ENCODE measurements around the gene SLCO3A1.

SLCO3A1 gene

DNA sequence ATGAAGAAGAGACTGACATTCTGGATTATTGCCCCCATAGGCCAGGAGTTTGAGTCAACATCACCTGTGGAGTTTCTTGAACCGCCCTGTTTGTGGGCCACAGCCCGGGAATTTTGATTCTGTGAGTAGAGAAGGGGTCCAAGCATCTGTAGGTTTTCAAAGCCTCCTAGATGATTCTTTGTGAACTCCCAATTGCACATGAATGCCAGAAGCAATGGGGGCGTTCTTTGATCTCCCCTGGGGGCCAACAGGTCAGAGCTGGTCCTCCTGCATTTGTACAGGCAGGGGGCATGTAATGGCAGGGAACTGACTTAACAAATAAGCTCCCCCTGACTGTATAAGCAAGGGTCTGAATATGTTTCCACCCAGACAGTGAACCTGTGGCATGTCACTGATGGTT lies 260.3 kb downstream of the SLCO3A1 start:
- CTCF ChIA-PET: no interaction called here
- Histone ChIP-seq H3K27ac (ENCODE audit: extremely low read depth, low read depth, low read length) (no peak overlapping the region), H3K4me1 (ENCODE audit: control insufficient read depth, insufficient read depth, low read length) (peaks cover 6% of the 10 kb centered on the region)

More for the DNA sequence above, 260.3 kb downstream of the SLCO3A1 start:
- Histone ChIP-seq H3K36me3 (ENCODE audit: control insufficient read depth in 2 of 2, insufficient read depth in 1 of 2, low read length in 2 of 2) (no peaks in the 10 kb centered on the region), H3K4me3 (ENCODE audit: low read depth, low read length) (no peak overlapping the region), H3K9me3 (ENCODE audit: control insufficient read depth, insufficient read depth, low read depth, low read length) (no peaks in the 10 kb centered on the region)
- POLR2A ChIA-PET: interaction anchor here (0.6 kb wide), 1 partner anchor 694 kb away, joined by 3 read pairs; no protein-coding TSS in a partner anchor
- TF ChIP-seq TRIM28 (IDR thresholded peaks at IDR 0.05; ENCODE audit: borderline replicate concordance, low read length) (no peak), ZNF114 (tag by site-specific recombination; IDR thresholded peaks at IDR 0.05) (no peak), ZNF658 (tag by site-specific recombination; IDR thresholded peaks at IDR 0.05) (no peak), ZNF23 (tag by site-specific recombination; IDR thresholded peaks at IDR 0.05; ENCODE audit: borderline replicate concordance) (no peak), ZNF202 (tag by site-specific recombination; IDR thresholded peaks at IDR 0.05; ENCODE audit: borderline replicate concordance) (no peak), ZNF302 (tag by site-specific recombination; IDR thresholded peaks at IDR 0.05; ENCODE audit: low read depth) (no peak), ZNF626 (tag by site-specific recombination; IDR thresholded peaks at IDR 0.05) (no peak), HOXC10 (CRISPR knock-in tag; IDR thresholded peaks at IDR 0.05) (no peak)
- TF ChIP-seq, protein P1, sequence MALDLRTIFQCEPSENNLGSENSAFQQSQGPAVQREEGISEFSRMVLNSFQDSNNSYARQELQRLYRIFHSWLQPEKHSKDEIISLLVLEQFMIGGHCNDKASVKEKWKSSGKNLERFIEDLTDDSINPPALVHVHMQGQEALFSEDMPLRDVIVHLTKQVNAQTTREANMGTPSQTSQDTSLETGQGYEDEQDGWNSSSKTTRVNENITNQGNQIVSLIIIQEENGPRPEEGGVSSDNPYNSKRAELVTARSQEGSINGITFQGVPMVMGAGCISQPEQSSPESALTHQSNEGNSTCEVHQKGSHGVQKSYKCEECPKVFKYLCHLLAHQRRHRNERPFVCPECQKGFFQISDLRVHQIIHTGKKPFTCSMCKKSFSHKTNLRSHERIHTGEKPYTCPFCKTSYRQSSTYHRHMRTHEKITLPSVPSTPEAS (tag by site-specific recombination; IDR thresholded peaks at IDR 0.05): no peak
- TF ChIP-seq, protein P2, sequence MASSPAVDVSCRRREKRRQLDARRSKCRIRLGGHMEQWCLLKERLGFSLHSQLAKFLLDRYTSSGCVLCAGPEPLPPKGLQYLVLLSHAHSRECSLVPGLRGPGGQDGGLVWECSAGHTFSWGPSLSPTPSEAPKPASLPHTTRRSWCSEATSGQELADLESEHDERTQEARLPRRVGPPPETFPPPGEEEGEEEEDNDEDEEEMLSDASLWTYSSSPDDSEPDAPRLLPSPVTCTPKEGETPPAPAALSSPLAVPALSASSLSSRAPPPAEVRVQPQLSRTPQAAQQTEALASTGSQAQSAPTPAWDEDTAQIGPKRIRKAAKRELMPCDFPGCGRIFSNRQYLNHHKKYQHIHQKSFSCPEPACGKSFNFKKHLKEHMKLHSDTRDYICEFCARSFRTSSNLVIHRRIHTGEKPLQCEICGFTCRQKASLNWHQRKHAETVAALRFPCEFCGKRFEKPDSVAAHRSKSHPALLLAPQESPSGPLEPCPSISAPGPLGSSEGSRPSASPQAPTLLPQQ (tag by site-specific recombination; IDR thresholded peaks at IDR 0.05): no peak
- TF ChIP-seq, protein P3, sequence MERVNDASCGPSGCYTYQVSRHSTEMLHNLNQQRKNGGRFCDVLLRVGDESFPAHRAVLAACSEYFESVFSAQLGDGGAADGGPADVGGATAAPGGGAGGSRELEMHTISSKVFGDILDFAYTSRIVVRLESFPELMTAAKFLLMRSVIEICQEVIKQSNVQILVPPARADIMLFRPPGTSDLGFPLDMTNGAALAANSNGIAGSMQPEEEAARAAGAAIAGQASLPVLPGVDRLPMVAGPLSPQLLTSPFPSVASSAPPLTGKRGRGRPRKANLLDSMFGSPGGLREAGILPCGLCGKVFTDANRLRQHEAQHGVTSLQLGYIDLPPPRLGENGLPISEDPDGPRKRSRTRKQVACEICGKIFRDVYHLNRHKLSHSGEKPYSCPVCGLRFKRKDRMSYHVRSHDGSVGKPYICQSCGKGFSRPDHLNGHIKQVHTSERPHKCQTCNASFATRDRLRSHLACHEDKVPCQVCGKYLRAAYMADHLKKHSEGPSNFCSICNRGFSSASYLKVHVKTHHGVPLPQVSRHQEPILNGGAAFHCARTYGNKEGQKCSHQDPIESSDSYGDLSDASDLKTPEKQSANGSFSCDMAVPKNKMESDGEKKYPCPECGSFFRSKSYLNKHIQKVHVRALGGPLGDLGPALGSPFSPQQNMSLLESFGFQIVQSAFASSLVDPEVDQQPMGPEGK (tag by site-specific recombination; IDR thresholded peaks at IDR 0.05): no peak
- TF ChIP-seq, protein P4, sequence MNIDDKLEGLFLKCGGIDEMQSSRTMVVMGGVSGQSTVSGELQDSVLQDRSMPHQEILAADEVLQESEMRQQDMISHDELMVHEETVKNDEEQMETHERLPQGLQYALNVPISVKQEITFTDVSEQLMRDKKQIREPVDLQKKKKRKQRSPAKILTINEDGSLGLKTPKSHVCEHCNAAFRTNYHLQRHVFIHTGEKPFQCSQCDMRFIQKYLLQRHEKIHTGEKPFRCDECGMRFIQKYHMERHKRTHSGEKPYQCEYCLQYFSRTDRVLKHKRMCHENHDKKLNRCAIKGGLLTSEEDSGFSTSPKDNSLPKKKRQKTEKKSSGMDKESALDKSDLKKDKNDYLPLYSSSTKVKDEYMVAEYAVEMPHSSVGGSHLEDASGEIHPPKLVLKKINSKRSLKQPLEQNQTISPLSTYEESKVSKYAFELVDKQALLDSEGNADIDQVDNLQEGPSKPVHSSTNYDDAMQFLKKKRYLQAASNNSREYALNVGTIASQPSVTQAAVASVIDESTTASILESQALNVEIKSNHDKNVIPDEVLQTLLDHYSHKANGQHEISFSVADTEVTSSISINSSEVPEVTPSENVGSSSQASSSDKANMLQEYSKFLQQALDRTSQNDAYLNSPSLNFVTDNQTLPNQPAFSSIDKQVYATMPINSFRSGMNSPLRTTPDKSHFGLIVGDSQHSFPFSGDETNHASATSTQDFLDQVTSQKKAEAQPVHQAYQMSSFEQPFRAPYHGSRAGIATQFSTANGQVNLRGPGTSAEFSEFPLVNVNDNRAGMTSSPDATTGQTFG (tag by site-specific recombination; IDR thresholded peaks at IDR 0.05; ENCODE audit: borderline replicate concordance): no peak
- TF ChIP-seq, protein P5, sequence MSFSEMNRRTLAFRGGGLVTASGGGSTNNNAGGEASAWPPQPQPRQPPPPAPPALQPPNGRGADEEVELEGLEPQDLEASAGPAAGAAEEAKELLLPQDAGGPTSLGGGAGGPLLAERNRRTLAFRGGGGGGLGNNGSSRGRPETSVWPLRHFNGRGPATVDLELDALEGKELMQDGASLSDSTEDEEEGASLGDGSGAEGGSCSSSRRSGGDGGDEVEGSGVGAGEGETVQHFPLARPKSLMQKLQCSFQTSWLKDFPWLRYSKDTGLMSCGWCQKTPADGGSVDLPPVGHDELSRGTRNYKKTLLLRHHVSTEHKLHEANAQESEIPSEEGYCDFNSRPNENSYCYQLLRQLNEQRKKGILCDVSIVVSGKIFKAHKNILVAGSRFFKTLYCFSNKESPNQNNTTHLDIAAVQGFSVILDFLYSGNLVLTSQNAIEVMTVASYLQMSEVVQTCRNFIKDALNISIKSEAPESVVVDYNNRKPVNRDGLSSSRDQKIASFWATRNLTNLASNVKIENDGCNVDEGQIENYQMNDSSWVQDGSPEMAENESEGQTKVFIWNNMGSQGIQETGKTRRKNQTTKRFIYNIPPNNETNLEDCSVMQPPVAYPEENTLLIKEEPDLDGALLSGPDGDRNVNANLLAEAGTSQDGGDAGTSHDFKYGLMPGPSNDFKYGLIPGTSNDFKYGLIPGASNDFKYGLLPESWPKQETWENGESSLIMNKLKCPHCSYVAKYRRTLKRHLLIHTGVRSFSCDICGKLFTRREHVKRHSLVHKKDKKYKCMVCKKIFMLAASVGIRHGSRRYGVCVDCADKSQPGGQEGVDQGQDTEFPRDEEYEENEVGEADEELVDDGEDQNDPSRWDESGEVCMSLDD (tag by site-specific recombination; IDR thresholded peaks at IDR 0.05): no peak
- TF ChIP-seq, protein P6, sequence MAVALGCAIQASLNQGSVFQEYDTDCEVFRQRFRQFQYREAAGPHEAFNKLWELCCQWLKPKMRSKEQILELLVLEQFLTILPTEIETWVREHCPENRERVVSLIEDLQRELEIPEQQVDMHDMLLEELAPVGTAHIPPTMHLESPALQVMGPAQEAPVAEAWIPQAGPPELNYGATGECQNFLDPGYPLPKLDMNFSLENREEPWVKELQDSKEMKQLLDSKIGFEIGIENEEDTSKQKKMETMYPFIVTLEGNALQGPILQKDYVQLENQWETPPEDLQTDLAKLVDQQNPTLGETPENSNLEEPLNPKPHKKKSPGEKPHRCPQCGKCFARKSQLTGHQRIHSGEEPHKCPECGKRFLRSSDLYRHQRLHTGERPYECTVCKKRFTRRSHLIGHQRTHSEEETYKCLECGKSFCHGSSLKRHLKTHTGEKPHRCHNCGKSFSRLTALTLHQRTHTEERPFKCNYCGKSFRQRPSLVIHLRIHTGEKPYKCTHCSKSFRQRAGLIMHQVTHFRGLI (tag by site-specific recombination; IDR thresholded peaks at IDR 0.05): no peak
- TF ChIP-seq, protein P7, sequence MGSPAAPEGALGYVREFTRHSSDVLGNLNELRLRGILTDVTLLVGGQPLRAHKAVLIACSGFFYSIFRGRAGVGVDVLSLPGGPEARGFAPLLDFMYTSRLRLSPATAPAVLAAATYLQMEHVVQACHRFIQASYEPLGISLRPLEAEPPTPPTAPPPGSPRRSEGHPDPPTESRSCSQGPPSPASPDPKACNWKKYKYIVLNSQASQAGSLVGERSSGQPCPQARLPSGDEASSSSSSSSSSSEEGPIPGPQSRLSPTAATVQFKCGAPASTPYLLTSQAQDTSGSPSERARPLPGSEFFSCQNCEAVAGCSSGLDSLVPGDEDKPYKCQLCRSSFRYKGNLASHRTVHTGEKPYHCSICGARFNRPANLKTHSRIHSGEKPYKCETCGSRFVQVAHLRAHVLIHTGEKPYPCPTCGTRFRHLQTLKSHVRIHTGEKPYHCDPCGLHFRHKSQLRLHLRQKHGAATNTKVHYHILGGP (tag by site-specific recombination; IDR thresholded peaks at IDR 0.05): no peak
